HUDEP-2 (cell line): ENCODE measurements around the gene GDF10.
A peak's percentile ranks its signal among the peaks of the same experiment; 100 is the strongest.

Source experiments
- DNase-seq, 76 experiments: peaks; one replicate each; lab custom pipeline; 2025; ENCODE audit not compliant: unreplicated experiment in 76 of 76; lab: John Stamatoyannopoulos, UW

The GDF10 gene

GRCh38 chr10:47311932-47312662 is 12.1 kb downstream of the GDF10 start:
- peak in 60 of 76 experiments; percentile 2 to 74 (median 46) for DNase-seq

- no peak for DNase-seq
Measured at GRCh38 chr10:47312663-47312995, 12.6 kb downstream of the GDF10 start.

GRCh38 chr10:47314416-47314970 is 14.5 kb downstream of the GDF10 start:
- DNase-seq: no peak

- DNase-seq: no peak
Measured at GRCh38 chr10:47315421-47315820, 15.4 kb downstream of the GDF10 start.

- DNase-seq: no peak
Measured at GRCh38 chr10:47316131-47316530, 16.1 kb downstream of the GDF10 start.

- no peak for DNase-seq
Measured at GRCh38 chr10:47317251-47317650, 17.3 kb downstream of the GDF10 start.

- peak in 6 of 76 experiments; percentile 0 to 26 (median 6) for DNase-seq
Measured at GRCh38 chr10:47318706-47319105, 18.7 kb downstream of the GDF10 start.

GRCh38 chr10:47319784-47320183 is 19.8 kb downstream of the GDF10 start:
- DNase-seq: no peak

GRCh38 chr10:47320812-47321211 is 20.8 kb downstream of the GDF10 start:
- no peak for DNase-seq

GRCh38 chr10:47321521-47322195 is 21.7 kb downstream of the GDF10 start:
- DNase-seq: no peak

- no peak for DNase-seq
Measured at GRCh38 chr10:47322300-47323061, 22.5 kb downstream of the GDF10 start, which contains the start of gene GDF2. TSS of gene GDF2 (plus strand) at chr10:47322454. CDS start at chr10:47322669, 215 bp downstream.

- no peak for DNase-seq
Measured at GRCh38 chr10:47323087-47323486, 23.1 kb downstream of the GDF10 start.

GRCh38 chr10:47323636-47324296 is 23.8 kb downstream of the GDF10 start:
- no peak for DNase-seq

GRCh38 chr10:47325303-47326291 is 25.6 kb downstream of the GDF10 start:
- DNase-seq: no peak

GRCh38 chr10:47326306-47326926 is 26.4 kb downstream of the GDF10 start:
- DNase-seq: no peak

- peak in 1 of 76 experiments; percentile 3 for DNase-seq
Measured at GRCh38 chr10:47326927-47327330, 26.9 kb downstream of the GDF10 start.

- DNase-seq: no peak
Measured at GRCh38 chr10:47329855-47330254, 29.9 kb downstream of the GDF10 start.

- DNase-seq: no peak
Measured at GRCh38 chr10:47330366-47330765, 30.4 kb downstream of the GDF10 start.

GRCh38 chr10:47330804-47331203 is 30.8 kb downstream of the GDF10 start:
- DNase-seq: no peak
